Measurements from ENCODE around the gene APCDD1.

APCDD1 gene

GRCh38 chr18:10412933-10413332 is 41.5 kb upstream of the APCDD1 start:
- TF ChIP-seq ZNF8 (CRISPR knock-in tag; IDR thresholded peaks at IDR 0.05) (no peak), ZC3H10 (CRISPR knock-in tag; IDR thresholded peaks at IDR 0.05) (no peak), TOX (CRISPR knock-in tag; IDR thresholded peaks at IDR 0.05; ENCODE audit: borderline replicate concordance) (no peak), CSDC2 (CRISPR knock-in tag; IDR thresholded peaks at IDR 0.05) (no peak), PATZ1 (CRISPR knock-in tag; IDR thresholded peaks at IDR 0.05; ENCODE audit: borderline replicate concordance) (no peak), ZFP3 (CRISPR knock-in tag; IDR thresholded peaks at IDR 0.05) (no peak), POU6F1 (CRISPR knock-in tag; IDR thresholded peaks at IDR 0.05; ENCODE audit: borderline replicate concordance, low read depth) (no peak), ZNF565 (CRISPR knock-in tag; conservative IDR thresholded peaks at IDR 0.05; ENCODE audit: low read depth) (no peak), TCF4 (CRISPR knock-in tag; IDR thresholded peaks at IDR 0.05; ENCODE audit: borderline replicate concordance) (no peak)
- no peak for ATAC-seq

- TF ChIP-seq TOX (CRISPR knock-in tag; IDR thresholded peaks at IDR 0.05; ENCODE audit: borderline replicate concordance), result no peak
- TF ChIP-seq ZNF8 (CRISPR knock-in tag; IDR thresholded peaks at IDR 0.05), result no peak
- TF ChIP-seq ZC3H10 (CRISPR knock-in tag; IDR thresholded peaks at IDR 0.05), result no peak
- no peak for TF ChIP-seq PPARA (CRISPR knock-in tag; IDR thresholded peaks at IDR 0.05; ENCODE audit: borderline replicate concordance)
- TF ChIP-seq BACH2 (CRISPR knock-in tag; IDR thresholded peaks at IDR 0.05; ENCODE audit: borderline replicate concordance), result no peak
- no peak for TF ChIP-seq OSR1 (CRISPR knock-in tag; IDR thresholded peaks at IDR 0.05)
- no peak for TF ChIP-seq ARNTL (CRISPR knock-in tag; IDR thresholded peaks at IDR 0.05; ENCODE audit: borderline replicate concordance, low read depth)
- no peak for TF ChIP-seq ZFP3 (CRISPR knock-in tag; IDR thresholded peaks at IDR 0.05)
- TF ChIP-seq ISL1 (CRISPR knock-in tag; IDR thresholded peaks at IDR 0.05), result no peak
- no peak for TF ChIP-seq ZFP30 (CRISPR knock-in tag; IDR thresholded peaks at IDR 0.05)
- no peak for TF ChIP-seq ZNF70 (CRISPR knock-in tag; IDR thresholded peaks at IDR 0.05)
- no peak for TF ChIP-seq TCF4 (CRISPR knock-in tag; IDR thresholded peaks at IDR 0.05; ENCODE audit: borderline replicate concordance)
- TF ChIP-seq CSRNP3 (CRISPR knock-in tag; IDR thresholded peaks at IDR 0.05), result no peak
- no peak for TF ChIP-seq RARB (CRISPR knock-in tag; IDR thresholded peaks at IDR 0.05)
- TF ChIP-seq POU6F1 (CRISPR knock-in tag; IDR thresholded peaks at IDR 0.05; ENCODE audit: borderline replicate concordance, low read depth), result no peak
- TF ChIP-seq CREB5 (CRISPR knock-in tag; IDR thresholded peaks at IDR 0.05; ENCODE audit: low read depth), result no peak
- TF ChIP-seq CSDC2 (CRISPR knock-in tag; IDR thresholded peaks at IDR 0.05), result no peak
- no peak for TF ChIP-seq ZNF565 (CRISPR knock-in tag; conservative IDR thresholded peaks at IDR 0.05; ENCODE audit: low read depth)
- no peak for TF ChIP-seq PATZ1 (CRISPR knock-in tag; IDR thresholded peaks at IDR 0.05; ENCODE audit: borderline replicate concordance)
- TF ChIP-seq TSHZ2 (CRISPR knock-in tag; IDR thresholded peaks at IDR 0.05), result no peak
These were observed 40.7 kb upstream of the APCDD1 start for GRCh38 chr18:10413722-10414121.

More at GRCh38 chr18:10413722-10414121, 40.7 kb upstream of the APCDD1 start:
- no peak for ATAC-seq

All from SK-N-SH treated with all-trans-retinoic acid at 6 μM for 48 hours (cell line).